Measurements from ENCODE around the gene PTPRN2.

PTPRN2 gene

DNA sequence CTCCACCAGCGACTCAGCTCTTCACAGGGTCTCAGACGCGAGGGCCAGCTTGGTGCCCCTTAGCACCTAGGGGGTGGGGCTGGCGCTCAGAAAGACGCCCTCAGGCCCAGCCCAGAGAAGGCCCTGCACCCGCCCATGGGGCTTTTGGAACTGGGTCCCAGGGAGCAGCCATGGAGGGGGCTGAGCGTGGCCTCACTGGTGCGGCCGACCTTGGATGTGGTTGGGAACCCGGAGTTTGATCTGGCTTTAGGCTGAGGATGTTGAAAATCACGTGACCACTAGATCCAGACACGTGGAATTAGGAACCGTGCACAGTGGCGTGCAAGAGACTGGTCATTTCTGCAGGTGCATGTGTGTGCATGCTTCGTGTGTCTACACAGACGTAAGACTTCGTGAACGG is 1065.4 kb downstream of the PTPRN2 start:
- no peak for DNase-seq

DNA sequence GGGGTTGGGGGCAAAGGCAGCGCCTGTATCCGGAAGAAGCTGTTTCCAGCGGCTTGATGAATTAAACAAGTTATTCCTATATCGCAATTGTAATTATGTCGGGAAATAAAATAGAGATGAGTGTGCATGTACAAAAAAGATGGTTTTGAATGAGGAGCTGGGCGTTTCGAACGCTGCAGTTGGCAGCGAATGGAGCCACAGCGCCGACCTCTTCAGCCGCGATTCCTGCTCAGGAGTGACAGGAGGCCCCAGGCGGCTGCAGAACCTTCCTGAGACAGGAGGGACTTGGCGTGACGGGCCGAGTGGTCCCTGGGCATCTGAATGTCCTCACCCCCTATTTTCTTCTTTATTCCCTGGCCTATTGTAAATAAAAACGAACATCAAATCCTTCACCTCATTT is 1065.9 kb downstream of the PTPRN2 start:
- no peak for DNase-seq

DNA sequence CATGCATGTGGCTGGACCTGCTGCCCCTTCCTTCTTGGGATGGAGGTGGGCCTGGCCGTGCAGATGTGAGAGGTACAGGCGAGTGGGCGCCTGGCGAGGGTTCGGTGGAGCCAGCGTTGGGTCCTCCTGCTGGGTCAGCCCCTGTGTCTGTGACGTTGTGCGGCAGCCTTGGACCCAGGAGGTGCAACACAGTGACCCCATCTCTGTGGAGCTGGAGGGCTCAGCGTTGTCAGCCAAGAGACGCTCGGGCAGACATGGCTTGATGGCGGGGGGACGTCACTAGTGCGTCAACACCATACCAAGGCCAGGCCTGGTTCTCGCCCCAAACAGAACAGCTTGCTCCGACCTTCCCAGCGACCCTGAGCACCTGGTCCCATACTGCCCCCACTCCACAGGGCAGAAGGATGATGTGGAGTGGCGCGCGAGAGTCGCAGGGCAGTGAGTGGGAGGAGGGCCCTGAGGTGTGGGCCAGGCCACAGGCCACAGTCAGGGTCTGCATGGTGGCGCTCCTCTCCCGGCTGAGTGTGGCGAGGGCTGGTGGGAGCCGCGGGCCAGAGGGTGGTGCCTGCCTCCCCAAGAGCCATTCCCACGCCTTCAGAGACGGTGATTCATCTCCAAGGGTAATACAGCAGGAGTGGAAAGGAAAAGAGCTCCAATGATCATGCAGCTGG is 1066.4 kb downstream of the PTPRN2 start:
- no peak for DNase-seq

DNA sequence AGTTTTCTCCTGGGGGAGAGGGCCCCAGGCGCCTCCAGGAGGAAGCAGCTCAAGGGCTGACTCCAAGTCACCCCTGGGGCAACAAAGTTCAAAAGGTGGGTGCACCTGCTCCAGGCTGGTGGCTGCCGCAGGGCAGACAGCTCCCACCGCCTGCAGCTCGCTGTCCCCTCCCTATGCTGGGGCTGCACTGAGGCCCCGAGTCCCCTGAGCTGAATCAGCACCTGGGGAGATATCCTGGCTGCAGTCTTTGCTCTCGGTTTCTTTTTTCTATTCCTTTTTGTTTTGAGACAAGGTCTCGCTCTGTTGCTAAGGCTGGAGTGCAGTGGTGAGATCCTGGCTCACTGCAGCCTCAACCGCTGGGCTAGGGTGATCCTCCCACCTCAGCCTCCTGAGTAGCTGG is 1067.4 kb downstream of the PTPRN2 start:
- no peak for DNase-seq

DNA sequence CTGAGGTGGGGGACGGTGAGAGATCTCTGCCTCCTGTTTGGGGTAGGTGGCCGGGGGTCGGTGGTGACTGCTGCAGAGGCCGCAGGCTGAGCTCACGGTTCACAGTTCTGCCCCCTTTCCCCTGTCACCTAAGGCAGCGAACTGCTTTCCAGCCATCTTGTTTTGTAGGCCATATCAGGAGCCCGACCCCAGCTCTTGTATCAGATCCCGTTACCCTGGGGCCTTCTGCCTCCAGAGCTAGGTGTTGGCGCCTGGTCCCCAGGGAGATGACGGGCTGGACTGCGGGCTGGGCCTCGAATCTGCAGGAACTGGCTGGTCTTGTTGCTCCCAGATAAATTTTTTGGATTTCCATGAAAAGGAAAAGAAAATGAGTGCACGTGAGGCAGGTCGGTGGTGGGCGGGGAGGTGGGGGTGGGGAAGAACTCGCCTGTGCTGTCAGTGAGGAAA is 1067.8 kb downstream of the PTPRN2 start:
- DNase-seq, result no peak

DNA sequence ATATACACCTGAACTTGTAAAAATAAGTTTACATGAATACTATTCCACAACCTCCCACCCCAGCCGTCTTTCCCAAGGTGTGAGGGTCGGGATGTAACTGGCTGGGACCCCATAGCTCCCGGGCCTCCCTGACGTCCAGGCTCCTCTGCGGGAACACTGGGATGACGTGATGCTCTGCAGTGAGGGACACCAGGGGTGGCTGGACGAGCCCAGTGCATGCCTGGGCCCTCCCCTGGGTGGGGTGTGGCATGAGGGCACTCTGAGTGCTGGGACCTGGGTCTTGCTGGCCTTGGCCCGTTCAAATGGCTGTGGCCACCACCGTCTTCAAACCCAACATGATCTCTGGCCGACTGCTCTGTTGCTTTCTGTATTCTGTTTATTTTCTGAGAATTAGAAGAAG is 1068.4 kb downstream of the PTPRN2 start:
- no peak for DNase-seq

DNA sequence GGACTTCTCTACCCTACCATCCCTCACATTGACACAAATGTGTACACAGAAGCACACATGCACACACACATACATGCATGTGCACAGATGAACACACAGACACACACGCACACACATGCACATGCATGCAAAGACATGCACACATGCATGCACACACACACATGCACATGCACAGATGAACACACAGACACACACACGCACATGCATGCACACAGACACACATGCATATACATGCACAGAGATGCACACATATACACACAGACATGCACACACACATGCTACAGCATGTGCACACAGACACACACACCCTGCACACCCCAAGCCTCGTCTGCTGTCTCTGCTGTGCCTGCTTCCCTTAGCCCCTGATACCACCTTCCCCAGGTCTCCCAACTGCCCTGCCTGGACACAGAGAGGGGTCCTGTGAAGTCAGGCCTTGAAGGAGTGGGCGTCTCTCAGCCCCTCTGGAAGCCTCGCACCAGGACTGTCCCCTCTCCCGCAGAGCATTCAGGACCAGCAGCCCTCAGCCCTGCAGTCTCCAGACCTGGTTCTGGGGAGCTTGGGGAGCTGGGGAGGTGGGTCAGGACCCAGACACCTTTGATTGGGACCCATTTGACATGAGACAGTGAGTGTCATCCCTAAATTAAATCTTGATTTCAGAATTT is 1069.0 kb downstream of the PTPRN2 start:
- no peak for DNase-seq

DNA sequence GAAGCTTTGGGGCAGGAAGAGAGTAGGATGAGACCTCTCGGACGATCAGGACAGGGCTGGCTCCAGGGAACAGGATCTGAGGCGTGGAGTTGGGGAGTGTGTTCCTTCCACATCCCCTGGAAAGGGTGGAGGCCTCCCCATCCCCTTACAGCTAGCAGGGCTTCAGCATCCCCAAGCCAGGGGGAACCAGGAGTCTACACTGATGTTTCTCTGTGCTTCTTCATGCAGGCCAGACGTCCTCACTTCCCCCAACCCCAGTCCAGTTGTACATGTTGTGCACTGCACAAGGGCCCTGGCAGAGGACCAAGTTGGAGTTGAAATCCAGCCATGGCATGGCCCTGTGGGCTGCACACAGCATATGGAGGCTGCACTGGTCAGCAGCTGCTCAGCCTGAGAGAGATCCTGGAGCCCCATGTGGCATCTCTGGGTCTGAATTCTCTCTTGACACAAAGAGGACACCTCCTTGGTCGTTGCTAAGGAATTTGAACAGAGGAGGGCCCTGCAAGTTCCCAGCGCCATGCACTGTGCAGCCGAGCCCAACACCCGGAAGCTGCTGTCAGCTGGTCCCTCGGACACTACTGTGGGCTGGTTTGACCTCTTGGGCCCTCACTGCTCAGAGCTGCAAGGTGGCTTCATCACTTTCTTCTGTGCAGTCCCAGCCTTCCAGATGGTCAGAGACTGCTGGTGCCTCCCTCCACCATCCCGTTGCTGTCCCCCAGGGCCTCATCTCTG is 1069.7 kb downstream of the PTPRN2 start:
- no peak for DNase-seq

DNA sequence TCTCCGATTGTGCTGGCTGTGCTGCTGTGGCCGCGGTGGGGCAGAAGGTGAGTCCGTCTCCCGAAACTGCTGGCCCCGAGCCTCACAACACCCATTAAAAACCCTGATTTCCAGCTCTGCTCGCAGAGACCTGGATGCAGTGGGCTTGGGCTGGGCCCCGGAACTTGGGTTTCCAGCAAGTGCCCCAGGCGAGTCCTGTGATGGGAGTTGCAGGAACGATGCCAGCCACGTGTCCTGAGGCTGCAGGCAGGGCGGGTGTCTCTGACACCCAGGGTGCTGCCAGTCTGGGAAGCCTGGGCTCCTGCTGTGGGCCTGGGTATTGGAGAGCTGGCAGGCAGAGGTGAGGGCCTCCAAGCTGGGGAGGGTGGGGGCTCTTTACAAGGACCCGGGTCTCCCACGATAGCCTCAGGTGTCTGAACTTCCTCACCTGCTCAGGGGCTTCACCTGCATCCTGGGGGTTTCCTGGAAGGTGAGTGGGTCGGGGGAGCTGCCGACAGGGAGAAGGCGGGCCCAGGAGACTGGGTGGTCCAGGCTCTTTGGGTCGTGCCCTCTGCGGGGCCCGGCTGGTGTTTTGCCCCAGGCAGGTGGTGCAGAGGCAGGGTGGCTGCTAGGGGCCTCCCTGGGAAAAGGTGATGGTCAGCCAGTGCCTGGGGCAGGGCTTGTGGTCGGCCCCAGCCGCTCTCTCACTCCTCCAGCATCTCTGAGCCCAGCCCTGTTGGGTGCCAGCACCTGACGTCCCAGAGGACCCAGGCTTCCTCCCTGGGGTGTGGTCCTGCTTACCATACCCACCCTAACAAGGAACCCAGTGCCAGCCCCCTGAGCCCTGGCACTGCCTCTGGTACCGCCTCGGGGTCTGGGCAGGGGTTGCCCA is 1070.5 kb downstream of the PTPRN2 start:
- DNase-seq, result no peak

DNA sequence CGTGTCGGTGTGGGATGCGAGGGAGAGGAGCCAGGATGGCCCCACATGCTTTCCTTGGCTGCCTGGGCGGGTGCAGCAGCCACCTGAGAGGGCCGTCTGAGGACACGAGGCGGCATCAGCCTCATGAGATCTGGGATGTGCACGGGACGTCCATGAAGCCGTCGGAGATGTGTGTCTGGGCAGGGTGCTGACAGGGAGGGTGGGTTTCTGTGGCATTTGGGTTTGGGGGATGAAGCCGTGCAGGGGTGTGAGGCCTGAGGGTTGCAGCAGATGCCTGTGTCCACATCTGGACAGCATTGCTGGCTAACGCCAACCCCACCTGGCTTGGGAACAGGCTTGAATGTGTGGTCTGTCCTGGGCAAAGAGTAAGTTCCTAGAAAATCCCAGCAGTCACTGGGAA is 1071.3 kb downstream of the PTPRN2 start:
- DNase-seq, result no peak

DNA sequence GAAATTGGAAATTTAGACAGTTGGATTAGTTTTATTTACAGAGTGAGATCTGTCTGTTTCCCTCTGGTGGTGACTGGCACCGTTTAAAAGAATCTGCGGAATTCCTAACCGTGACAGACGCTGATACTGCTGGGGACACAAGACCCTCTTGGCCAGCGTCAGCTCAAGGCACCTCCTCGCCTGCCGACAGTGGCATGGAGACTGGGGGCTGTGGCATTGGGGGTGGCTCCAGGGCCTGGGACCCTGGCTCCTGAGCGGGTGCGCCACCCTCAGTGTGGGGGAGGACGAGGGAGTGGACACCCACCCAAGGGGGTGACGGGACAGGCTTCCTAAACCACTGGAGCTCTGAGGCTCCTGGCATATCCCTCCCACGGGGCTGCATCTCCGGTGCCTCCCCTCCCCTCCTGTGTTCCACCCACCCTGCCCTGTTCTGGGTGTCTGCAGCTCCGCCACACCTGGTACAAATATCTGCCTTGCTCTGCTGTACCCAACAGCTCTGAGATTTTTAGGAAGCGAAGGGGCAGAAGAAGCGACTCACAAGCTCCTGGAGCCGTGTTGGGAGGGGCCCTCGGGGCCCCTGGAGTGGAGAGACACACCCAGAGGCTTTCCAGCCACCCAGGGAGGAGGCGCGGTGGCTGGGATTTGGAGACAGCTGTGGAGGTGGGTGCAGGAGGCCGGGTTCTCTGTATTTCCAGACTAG is 1072.1 kb downstream of the PTPRN2 start:
- no peak for DNase-seq

DNA sequence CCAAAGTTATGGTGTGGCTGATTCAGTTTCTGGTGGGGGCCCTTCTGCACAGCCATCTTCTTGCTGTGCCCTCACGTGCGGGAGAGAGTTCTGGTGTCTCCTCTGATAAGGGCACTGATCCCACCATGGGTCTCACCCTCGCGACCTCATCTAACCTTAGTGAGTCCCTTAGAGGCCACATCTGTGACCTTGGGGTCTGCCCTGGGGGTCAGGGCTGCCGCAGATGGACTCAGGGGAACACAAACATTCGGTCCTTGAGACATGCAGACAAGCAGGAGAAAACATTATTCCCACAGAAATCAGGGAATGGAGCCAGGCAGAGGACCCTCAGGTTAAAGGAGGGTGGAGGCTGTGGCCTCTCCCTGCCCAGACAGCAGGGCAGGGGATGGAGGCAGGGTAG is 1072.9 kb downstream of the PTPRN2 start:
- DNase-seq, result no peak

DNA sequence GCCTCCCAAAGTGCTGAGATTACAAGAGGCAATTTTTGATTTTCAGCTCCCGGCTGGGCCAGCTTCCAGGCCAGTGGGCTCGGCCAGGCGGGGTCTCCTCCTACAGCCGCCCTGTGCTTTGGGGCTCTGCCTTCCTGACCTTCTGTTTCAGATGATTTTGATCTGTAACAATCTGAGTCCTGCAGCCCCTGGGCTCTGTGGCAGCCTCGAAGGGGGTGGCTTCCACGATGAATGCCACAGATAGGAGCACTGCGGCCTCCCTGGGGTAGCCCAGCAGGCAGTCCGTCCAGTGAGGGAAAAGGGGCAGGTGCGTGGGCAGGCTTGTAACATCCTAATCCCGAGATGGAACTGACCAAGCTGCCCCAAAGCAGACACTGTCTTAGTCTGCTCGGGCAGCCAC is 1073.3 kb downstream of the PTPRN2 start:
- no peak for DNase-seq

DNA sequence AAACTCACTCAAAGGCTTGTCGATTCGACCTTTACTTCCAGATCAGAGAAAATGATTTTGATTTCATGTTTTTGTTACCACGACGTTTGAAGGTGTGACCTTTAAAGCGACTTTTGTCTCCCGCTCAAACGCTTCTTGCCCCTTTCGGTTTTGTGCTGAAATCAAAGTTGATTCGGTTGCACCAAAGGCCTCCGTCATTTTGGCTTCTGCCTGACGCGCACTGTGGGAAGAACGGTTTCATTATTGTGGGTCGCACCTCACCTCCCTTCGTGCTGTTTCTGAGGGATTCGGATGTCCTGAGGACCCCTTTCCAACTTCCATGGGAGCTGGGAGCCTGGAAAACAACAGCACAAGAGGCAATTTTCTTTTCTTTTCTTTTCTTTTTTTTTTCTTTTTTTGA is 1073.9 kb downstream of the PTPRN2 start:
- DNase-seq, result no peak

DNA sequence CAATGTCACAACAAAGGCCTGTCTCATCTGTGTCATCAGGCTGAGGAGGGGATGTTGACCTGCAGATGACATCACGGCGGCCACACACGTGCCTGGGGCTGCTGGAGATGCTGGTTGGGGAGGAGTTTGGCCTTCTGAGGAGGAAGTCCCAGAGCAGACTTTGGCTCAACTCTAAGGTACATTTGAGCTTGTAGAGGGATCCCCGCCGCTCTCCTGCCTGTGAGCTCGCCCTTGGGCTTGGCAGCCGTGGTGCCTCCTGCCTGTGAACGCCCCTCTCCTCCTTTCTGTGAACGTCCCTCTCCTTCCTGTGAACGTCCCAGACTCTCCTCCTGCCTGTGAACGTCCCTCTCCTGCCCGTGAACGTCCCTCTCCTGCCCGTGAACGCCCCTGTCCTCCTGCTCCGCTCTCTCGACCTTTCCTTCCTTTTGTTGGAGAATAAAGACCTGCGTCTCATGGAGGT is 1074.4 kb downstream of the PTPRN2 start:
- no peak for DNase-seq

DNA sequence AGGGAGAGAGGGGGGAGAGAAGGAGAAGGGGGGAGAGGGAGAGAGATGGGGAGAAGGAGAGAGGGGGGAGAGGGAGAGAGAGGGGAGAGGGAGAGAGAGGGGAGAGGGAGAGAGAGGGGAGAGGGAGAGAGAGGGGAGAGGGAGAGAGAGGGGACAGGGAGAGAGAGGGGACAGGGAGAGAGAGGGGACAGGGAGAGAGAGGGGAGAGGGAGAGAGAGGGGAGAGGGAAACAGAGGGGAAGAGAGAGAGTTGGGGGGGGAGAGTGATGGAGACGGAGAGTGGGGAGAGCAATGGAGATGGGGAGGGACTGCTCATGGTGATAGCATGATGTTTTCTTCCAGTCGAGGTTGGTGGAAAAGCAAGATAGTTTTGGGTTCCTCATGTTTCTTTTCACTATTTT is 1078.4 kb downstream of the PTPRN2 start:
- no peak for DNase-seq

DNA sequence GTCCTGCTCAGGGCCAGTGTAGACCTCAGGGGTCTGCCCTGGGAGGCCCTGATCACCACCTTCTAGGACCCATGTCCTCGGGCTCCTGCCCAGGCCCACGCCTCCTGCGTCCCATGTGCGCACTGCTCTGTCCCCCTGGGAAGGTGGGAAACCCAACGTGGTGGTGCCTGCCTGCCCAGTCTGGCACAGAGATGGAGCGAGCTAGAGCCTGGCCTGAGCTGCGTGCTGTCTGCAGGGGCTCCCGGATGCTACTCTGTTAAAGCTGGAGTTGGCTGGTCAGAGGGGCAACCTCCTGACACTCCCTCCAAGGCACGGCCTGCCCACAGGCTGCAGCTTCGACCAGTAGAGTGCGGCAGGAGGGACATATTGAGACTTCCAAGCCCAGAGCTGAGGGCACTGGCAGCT is 1079.1 kb downstream of the PTPRN2 start:
- no peak for DNase-seq

DNA sequence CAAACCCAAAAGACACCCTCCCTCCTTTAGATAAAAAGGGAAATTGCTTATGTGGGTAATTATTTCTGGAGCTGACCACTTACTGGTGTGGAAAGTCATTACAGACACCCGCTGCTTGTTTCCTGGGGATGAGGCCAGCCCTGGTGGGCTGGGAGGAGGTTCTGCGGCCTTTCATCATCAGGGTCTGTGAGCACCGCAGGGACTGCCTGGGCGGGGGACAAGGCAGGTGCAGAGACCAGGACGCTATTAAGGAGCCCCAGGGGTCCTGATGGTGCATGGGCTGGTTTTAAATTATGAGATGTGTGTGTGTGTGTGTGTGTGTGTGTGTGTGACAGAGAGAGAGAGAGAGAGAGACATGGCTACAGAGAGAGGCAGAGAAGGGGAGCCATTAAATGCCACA is 1079.6 kb downstream of the PTPRN2 start:
- DNase-seq, result no peak

DNA sequence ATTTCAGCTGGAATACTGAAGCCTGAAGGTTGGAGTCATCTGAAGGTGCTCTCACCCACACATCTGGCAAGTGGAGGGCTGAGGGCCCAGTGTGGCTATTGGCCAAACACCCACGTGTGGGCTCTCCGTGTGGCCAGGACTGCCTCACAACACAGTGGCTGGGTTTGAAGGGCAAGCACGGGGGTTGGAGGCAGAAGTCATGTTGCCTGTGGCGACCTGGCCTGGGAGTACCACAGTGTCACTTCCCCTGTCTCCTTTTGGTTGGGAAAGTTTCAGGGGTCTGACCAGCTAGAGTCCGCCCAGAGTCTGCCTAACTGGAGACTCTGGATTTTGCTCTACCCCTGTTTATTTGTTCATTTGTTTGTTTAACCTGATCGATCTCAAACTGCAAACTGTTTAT is 1081.4 kb downstream of the PTPRN2 start:
- DNase-seq, result no peak

DNA sequence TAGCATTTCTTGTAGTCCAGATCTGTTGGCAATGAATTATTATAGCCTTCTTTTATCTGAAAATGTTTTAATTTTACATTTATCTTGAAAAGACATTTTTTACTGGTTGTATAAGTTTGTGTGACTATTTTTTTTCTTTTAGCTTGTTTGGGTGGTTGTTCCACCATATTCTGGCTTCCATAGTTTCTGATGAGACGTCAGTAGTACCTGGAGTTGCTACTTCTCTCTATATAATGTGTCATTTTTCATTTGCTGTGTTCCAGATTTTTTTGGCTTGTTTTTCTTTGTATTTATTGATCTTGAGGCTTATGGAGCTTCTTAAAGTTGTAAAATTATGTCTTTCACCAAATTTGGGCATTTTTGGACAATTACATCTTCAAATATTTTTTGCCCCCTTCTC is 1082.0 kb downstream of the PTPRN2 start:
- no peak for DNase-seq

DNA sequence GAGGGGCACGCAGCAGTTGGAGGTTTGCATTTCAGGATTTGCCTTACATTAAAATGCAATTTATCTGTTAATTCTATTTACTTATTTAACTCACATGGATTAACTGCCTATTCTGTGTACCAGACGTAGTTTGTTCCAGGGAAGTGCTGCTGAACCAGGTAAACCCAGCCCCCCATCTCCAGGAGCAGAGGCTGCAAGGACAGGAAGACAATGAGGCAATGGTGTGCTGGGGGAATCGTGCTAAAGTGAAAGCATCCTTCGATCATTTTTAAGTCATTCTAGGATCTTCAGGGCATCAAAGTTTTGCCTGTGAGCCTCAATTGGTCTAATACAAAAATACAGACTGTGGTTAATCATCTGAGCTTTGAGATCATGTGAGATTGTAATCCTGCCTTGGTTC is 1084.4 kb downstream of the PTPRN2 start:
- no peak for DNase-seq

DNA sequence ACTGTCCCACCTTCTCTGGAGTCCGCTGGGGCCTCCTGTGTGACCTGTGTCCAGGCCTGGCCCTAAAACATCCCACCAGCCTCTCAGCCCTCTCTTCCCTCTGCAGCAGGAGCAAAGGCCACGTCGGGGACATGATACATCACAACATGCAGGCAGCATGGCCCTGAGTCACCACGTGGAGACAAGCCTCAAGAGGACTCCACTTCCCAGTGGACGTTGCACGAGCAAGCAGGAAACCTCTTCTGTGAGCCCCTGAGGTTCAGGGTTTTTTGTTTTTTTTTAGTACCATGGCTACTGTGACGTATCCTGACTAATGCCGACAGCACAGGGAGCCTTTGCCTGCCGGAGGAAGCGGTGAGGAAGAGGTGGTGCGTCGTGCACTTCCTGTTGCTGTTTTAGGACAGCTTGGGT is 1084.9 kb downstream of the PTPRN2 start:
- DNase-seq, result peak; percentile 55

DNA sequence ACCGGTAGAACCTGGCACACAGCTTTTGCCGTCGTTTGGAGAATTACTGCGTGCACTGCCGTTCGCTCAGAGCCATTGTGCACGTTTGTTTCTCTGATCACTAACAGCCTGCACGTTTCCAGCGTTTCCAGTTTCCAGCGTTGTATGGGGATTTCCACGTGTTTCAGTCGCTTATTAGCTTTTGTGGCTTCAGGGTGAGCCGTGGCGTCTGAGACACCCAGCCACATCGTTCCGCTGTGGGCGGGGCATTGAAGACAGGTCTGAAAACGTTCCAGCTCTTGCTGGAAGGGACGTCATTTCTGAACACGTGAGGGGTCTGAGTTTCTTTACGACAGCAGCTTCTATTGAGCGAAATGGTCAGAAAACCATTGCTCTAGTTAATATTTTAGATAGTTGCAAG is 1086.0 kb downstream of the PTPRN2 start:
- no peak for DNase-seq
